HG03469 (cell line): Measurements from ENCODE around the gene WDR93.

Experiments
- ATAC-seq: cut with Tn5 transposase; IDR thresholded peaks from one replicate; pipeline ENCODE4 v1.9.1; 2021; ENCODE audit warnings: mild to moderate bottlenecking, moderate library complexity, moderate number of reproducible peaks; ENCODE audit not compliant: unreplicated experiment

WDR93 gene

GRCh38 chr15:89747708-89748682, 57.4 kb downstream of the WDR93 start:
- ATAC-seq, result no peak

- ATAC-seq, result no peak
Observed at GRCh38 chr15:89749054-89749453, 58.4 kb downstream of the WDR93 start.

- no peak for ATAC-seq
Observed at GRCh38 chr15:89749526-89749925, 58.9 kb downstream of the WDR93 start.

- ATAC-seq, result no peak
Observed at GRCh38 chr15:89749951-89750559, 59.4 kb downstream of the WDR93 start.

- peak; percentile 95 for ATAC-seq
Observed at GRCh38 chr15:89750560-89751542, 60.2 kb downstream of the WDR93 start, which contains the start of gene MESP1. Gene MESP1, minus strand, starts transcription at chr15:89751249. Its CDS starts 18 bp downstream, at chr15:89751231.

GRCh38 chr15:89751748-89752147, 61.1 kb downstream of the WDR93 start:
- ATAC-seq, result no peak

- ATAC-seq, result no peak
Observed at GRCh38 chr15:89753855-89754254, 63.2 kb downstream of the WDR93 start.

- no peak for ATAC-seq
Observed at GRCh38 chr15:89754361-89755154, 63.9 kb downstream of the WDR93 start.

GRCh38 chr15:89755701-89756100, 65.1 kb downstream of the WDR93 start:
- no peak for ATAC-seq

- no peak for ATAC-seq
Observed at GRCh38 chr15:89756897-89757296, 66.3 kb downstream of the WDR93 start.

GRCh38 chr15:89758283-89758682, 67.7 kb downstream of the WDR93 start:
- ATAC-seq, result no peak

- no peak for ATAC-seq
Observed at GRCh38 chr15:89758981-89759380, 68.4 kb downstream of the WDR93 start.

- ATAC-seq, result no peak
Observed at GRCh38 chr15:89759835-89760234, 69.2 kb downstream of the WDR93 start.

GRCh38 chr15:89760303-89761008, 69.8 kb downstream of the WDR93 start:
- no peak for ATAC-seq

- ATAC-seq, result peak; percentile 44
Observed at GRCh38 chr15:89761009-89761831, 70.6 kb downstream of the WDR93 start.

GRCh38 chr15:89761929-89762328, 71.3 kb downstream of the WDR93 start:
- ATAC-seq, result no peak

GRCh38 chr15:89765694-89766093, 75.1 kb downstream of the WDR93 start:
- ATAC-seq, result no peak
